Measurements from ENCODE around the gene MRC1.

MRC1 gene

DNA sequence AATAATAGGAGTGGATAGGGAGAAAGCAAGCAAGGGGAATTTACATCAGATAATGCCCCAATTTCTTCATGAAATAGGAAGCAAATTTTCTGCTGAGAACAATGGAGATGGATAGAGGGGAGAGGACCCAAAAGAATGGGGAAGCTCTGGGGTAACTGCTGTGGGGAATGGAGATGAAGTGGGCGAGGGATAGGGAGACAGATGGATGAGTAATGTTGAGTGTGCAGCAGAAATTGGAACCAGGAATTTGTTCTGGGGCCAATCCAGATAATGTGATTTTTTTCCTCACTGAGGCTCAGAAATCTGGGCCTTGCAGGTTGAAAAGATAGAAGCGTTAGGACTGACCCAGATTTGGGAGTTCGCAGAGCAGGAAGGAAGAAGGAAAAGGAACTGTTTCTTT is 24.5 kb upstream of the MRC1 start:
- in situ Hi-C loops (cut with MboI; ENCODE audit: low sequenced_read_pairs, unreplicated experiment), result no loop called here
- no peak for DNase-seq (ENCODE audit: low spot score)
- TF ChIP-seq, protein P1, sequence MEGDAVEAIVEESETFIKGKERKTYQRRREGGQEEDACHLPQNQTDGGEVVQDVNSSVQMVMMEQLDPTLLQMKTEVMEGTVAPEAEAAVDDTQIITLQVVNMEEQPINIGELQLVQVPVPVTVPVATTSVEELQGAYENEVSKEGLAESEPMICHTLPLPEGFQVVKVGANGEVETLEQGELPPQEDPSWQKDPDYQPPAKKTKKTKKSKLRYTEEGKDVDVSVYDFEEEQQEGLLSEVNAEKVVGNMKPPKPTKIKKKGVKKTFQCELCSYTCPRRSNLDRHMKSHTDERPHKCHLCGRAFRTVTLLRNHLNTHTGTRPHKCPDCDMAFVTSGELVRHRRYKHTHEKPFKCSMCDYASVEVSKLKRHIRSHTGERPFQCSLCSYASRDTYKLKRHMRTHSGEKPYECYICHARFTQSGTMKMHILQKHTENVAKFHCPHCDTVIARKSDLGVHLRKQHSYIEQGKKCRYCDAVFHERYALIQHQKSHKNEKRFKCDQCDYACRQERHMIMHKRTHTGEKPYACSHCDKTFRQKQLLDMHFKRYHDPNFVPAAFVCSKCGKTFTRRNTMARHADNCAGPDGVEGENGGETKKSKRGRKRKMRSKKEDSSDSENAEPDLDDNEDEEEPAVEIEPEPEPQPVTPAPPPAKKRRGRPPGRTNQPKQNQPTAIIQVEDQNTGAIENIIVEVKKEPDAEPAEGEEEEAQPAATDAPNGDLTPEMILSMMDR (IDR thresholded peaks at IDR 0.05; ENCODE audit: borderline replicate concordance, control extremely low read depth, extremely low read depth, insufficient read depth, missing control alignments), result no peak

DNA sequence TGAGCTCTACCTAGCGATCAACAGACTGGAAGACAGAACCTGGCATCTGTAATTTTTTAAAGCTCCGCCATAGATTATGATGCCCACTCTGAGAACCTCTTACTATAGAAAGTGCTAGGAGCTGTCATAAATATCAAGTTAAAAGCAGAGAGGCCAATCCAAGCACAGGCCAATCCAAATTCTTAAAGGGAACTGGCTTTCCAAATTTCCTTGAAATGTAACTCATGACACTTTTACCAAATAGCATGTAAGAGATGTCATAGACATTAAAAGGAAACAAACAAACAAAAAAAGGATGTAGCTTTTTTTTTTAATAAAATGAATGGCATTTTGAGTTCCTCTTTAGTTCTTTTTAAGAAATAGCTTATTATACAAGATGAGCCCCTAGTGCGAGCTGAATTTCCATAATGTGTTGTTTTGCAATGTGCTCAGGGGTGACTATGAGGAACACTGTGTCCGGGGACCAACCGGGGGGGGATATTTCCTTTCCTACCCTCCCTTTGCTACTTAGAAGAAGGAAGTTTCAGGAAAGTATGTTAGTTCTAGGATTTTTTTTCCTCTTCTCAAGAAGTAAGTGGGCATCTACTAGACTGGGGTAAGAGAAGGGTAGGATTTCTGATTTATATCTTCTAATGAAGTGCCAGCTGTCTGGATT is 23.7 kb upstream of the MRC1 start:
- DNase-seq (ENCODE audit: low spot score), result no peak
- in situ Hi-C loops (cut with MboI; ENCODE audit: low sequenced_read_pairs, unreplicated experiment), result no loop called here
- TF ChIP-seq, protein P1 (IDR thresholded peaks at IDR 0.05; ENCODE audit: borderline replicate concordance, control extremely low read depth, extremely low read depth, insufficient read depth, missing control alignments), result no peak

- DNase-seq (ENCODE audit: low spot score), result no peak
- TF ChIP-seq, protein P1 (IDR thresholded peaks at IDR 0.05; ENCODE audit: borderline replicate concordance, control extremely low read depth, extremely low read depth, insufficient read depth, missing control alignments), result no peak
- in situ Hi-C loops (cut with MboI; ENCODE audit: low sequenced_read_pairs, unreplicated experiment), result no loop called here
Measured at GRCh38 chr10:17787087-17787961, 21.8 kb upstream of the MRC1 start.

DNA sequence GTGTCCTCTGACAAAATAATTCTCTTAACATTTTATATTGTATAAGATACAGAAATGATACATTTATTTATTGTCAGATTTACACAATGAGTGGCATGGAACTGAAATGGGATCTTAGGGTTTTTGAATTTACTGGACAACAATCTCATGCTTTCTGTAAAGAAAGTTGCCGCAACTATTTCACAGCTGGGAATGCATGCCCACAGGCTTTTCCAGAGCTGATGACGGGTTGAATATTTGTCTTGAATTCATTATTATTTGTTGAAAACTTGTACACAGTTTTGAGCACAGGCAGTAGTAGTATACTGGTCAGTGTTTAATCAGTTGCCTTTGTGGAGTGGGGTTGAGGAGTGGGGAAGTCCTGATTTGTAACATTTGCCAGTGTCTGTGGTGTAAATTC is 20.5 kb upstream of the MRC1 start:
- in situ Hi-C loops (cut with MboI; ENCODE audit: low sequenced_read_pairs, unreplicated experiment), result no loop called here
- TF ChIP-seq, protein P1 (IDR thresholded peaks at IDR 0.05; ENCODE audit: borderline replicate concordance, control extremely low read depth, extremely low read depth, insufficient read depth, missing control alignments), result no peak
- no peak for DNase-seq (ENCODE audit: low spot score)

- no peak for DNase-seq (ENCODE audit: low spot score)
- TF ChIP-seq, protein P1 (IDR thresholded peaks at IDR 0.05; ENCODE audit: borderline replicate concordance, control extremely low read depth, extremely low read depth, insufficient read depth, missing control alignments), result no peak
- in situ Hi-C loops (cut with MboI; ENCODE audit: low sequenced_read_pairs, unreplicated experiment), result no loop called here
Measured at GRCh38 chr10:17789396-17789795, 19.8 kb upstream of the MRC1 start.

GRCh38 chr10:17790651-17791050 is 18.5 kb upstream of the MRC1 start:
- TF ChIP-seq, protein P1 (IDR thresholded peaks at IDR 0.05; ENCODE audit: borderline replicate concordance, control extremely low read depth, extremely low read depth, insufficient read depth, missing control alignments), result no peak
- in situ Hi-C loops (cut with MboI; ENCODE audit: low sequenced_read_pairs, unreplicated experiment), result no loop called here
- DNase-seq (ENCODE audit: low spot score), result no peak
